Measurements from ENCODE around the gene SPECC1.

- TF ChIP-seq, protein P1, sequence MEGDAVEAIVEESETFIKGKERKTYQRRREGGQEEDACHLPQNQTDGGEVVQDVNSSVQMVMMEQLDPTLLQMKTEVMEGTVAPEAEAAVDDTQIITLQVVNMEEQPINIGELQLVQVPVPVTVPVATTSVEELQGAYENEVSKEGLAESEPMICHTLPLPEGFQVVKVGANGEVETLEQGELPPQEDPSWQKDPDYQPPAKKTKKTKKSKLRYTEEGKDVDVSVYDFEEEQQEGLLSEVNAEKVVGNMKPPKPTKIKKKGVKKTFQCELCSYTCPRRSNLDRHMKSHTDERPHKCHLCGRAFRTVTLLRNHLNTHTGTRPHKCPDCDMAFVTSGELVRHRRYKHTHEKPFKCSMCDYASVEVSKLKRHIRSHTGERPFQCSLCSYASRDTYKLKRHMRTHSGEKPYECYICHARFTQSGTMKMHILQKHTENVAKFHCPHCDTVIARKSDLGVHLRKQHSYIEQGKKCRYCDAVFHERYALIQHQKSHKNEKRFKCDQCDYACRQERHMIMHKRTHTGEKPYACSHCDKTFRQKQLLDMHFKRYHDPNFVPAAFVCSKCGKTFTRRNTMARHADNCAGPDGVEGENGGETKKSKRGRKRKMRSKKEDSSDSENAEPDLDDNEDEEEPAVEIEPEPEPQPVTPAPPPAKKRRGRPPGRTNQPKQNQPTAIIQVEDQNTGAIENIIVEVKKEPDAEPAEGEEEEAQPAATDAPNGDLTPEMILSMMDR (conservative IDR thresholded peaks at IDR 0.05; ENCODE audit: low read depth, low read length): no peak
- TF ChIP-seq POLR2A (IDR thresholded peaks at IDR 0.05; ENCODE audit: low read depth, low read length): no peak
- TF ChIP-seq MXI1 (IDR thresholded peaks at IDR 0.05; ENCODE audit: borderline replicate concordance, low read depth, low read length): no peak
Observed at GRCh38 chr17:20278805-20279204, 269.6 kb downstream of the SPECC1 start.

Data from IMR-90 (cell line).